OCI-LY3 (cell line): ENCODE results near the gene PTPRD.
"Not testable (repeated sequence)": the region's sequence is repeated elsewhere in the genome, so short reads cannot be mapped to it uniquely, and the experiment has no call there.

Source experiments
- H2AFZ ChIP-seq: fragments of 200-600, 300-600 bp; shearing (Covaris generic); 2 replicates; pipeline ENCODE4 v1.6.0; 2014; ENCODE audit warnings: antibody characterized with exemption, low read depth, low read length
- H3K27ac ChIP-seq: fragments of 200-600, 300-600 bp; sonication (generic); 2 replicates; pipeline ENCODE4 v1.5.1; 2014; ENCODE audit warnings: mild to moderate bottlenecking, low read length, moderate library complexity, mixed read lengths
- H3K27me3 ChIP-seq: fragments of 200-600, 300-600 bp; sonication (generic); 2 replicates; pipeline ENCODE4 v1.6.1; 2014; ENCODE audit warnings: low read depth, low read length, mixed read lengths
- H3K36me3 ChIP-seq: fragments of 200-600, 300-600 bp; sonication (generic); replicated peaks from 2 replicates; pipeline ENCODE3; 2014; ENCODE audit warnings: low read depth, low read length, mixed read lengths
- H3K4me1 ChIP-seq: fragments of 300-600, 200-600 bp; sonication (generic); 2 replicates; pipeline ENCODE4 v1.6.1; 2014; ENCODE audit warnings: low read length, mixed read lengths
- H3K4me2 ChIP-seq: fragments of 200-600, 300-600 bp; sonication (generic); 2 replicates; pipeline ENCODE4 v1.6.1; 2014; ENCODE audit warnings: low read length, mixed read lengths
- H3K4me3 ChIP-seq: fragments of 300-600, 200-600 bp; sonication (generic); 2 replicates; pipeline ENCODE4 v1.5.1; 2014; ENCODE audit warnings: antibody characterized with exemption, mild to moderate bottlenecking, low read length, moderate library complexity
- H3K79me2 ChIP-seq: fragments of 300-600, 200-600 bp; shearing (Covaris generic); 2 replicates; pipeline ENCODE4 v1.6.1; 2014; ENCODE audit warnings: mild to moderate bottlenecking, low read length, mixed read lengths
- H3K9ac ChIP-seq: fragments of 300-600, 200-600 bp; shearing (Covaris generic); 2 replicates; pipeline ENCODE4 v1.6.0; 2014; ENCODE audit warnings: mild to moderate bottlenecking, low read length, moderate library complexity
- H3K9me3 ChIP-seq: fragments of 200-600, 300-600 bp; shearing (Covaris generic); 2 replicates; pipeline ENCODE4 v1.6.1; 2014; ENCODE audit warnings: low read length, mixed read lengths; ENCODE audit not compliant: insufficient read depth
- H4K20me1 ChIP-seq: fragments of 200-600, 300-600 bp; sonication (generic); 2 replicates; pipeline ENCODE4 v1.6.1; 2016; ENCODE audit warnings: low read length, mixed read lengths; ENCODE audit not compliant: insufficient read depth
- EZH2phosphoT487 ChIP-seq: fragments of 200-600 bp; shearing (Covaris generic); IDR thresholded peaks from 2 replicates; pipeline ENCODE4 v1.6.1; 2018; ENCODE audit warnings: antibody characterized with exemption, mixed run types, low read depth
- TF ChIP-seq, protein P1 (sequence below): fragments of 200-600, 300-600 bp; sonication (generic); IDR thresholded peaks from 2 replicates; pipeline ENCODE4 v1.5.1; 2014; ENCODE audit warnings: antibody characterized with exemption, low read length, low read depth

PTPRD gene

DNA sequence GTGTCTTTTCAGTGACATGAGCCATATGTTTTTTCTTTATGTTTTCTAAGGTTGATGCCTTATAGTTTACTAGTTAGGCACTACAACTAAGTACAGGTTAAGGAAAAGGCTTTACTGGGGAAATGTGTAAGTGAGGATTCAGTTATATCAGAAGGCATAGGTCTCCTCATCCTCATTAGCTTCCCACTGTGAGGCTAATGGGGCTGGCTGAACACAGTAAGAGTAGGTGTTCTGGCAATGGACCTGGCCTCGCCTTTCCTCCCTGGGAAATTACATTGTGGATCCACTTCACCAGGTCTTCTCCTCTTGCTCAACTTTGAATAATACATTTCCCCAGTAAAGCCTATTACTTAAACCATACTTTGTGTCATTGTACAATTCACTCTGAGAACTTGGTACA, 225.5 kb downstream of the PTPRD start:
- H3K9ac ChIP-seq: no peak overlapping the region
- H3K4me3 ChIP-seq: no peak overlapping the region
- no peaks in the 10 kb centered on the region for H4K20me1 ChIP-seq

DNA sequence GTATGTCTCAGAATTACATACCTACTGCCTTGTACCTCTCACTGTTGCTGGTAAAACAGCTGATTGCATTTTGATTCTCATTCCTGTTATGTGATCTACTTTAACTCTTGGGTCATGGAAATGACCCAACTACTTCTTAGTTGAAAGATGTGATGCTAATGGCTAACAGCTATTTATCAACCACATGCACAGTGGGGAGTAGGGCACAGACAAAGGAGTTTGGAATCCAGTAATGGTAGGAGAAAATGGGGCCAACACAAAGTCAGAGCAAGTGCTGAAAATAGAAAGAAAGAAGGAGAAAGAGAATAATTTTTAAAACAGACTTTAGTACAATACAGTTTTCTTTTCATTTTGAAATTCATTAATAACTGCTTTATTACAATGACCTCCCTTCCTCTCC, 241.0 kb downstream of the PTPRD start:
- Histone ChIP-seq H3K27me3 (no peaks in the 10 kb centered on the region), H3K36me3 (no peaks in the 10 kb centered on the region), H3K9me3 (no peaks in the 10 kb centered on the region), H3K4me3 (no peak overlapping the region), H4K20me1 (no peaks in the 10 kb centered on the region), H3K4me1 (no peaks in the 10 kb centered on the region), H2AFZ (no peak overlapping the region), H3K9ac (no peak overlapping the region), H3K4me2 (no peak overlapping the region), H3K79me2 (no peaks in the 10 kb centered on the region), H3K27ac (no peak overlapping the region)
- TF ChIP-seq, protein P1, sequence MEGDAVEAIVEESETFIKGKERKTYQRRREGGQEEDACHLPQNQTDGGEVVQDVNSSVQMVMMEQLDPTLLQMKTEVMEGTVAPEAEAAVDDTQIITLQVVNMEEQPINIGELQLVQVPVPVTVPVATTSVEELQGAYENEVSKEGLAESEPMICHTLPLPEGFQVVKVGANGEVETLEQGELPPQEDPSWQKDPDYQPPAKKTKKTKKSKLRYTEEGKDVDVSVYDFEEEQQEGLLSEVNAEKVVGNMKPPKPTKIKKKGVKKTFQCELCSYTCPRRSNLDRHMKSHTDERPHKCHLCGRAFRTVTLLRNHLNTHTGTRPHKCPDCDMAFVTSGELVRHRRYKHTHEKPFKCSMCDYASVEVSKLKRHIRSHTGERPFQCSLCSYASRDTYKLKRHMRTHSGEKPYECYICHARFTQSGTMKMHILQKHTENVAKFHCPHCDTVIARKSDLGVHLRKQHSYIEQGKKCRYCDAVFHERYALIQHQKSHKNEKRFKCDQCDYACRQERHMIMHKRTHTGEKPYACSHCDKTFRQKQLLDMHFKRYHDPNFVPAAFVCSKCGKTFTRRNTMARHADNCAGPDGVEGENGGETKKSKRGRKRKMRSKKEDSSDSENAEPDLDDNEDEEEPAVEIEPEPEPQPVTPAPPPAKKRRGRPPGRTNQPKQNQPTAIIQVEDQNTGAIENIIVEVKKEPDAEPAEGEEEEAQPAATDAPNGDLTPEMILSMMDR: no peak
- TF ChIP-seq EZH2phosphoT487: no peak

More for the DNA sequence above, 225.5 kb downstream of the PTPRD start:
- no peaks in the 10 kb centered on the region for H3K79me2 ChIP-seq
- no peaks in the 10 kb centered on the region for H3K27me3 ChIP-seq
- no peak overlapping the region for H2AFZ ChIP-seq
- H3K9me3 ChIP-seq: no peaks in the 10 kb centered on the region
- no peaks in the 10 kb centered on the region for H3K36me3 ChIP-seq
- no peak for TF ChIP-seq EZH2phosphoT487
- TF ChIP-seq, protein P1: no peak
- H3K27ac ChIP-seq: no peak overlapping the region
- H3K4me1 ChIP-seq: no peaks in the 10 kb centered on the region
- H3K4me2 ChIP-seq: no peak overlapping the region

DNA sequence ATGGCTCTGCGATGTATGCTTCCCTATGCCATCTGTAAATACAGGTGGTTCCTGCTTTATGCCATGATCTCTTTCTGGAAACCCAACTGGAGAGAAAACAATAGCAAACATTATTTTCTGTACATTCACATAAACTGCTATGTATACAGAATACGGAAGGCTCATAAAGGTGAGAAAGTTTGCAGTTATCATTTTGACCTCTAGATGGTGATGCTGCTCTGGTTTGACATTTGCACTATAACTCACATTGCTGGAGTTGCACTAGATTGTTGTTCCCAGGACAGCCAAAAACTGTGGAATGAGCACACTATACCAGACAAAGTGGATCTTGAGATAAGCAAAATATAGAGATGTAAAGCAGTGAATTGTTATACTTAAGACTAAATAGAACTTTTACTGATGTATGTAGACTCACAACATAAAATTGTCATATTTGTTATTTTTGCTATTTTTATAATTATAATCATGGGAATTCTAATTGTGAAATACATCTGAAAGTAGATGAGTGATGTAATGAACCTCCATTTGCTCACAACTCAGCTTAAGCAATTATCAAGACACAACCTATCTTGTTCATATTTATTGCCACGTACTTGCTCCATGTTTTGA, 246.5 kb downstream of the PTPRD start:
- H3K4me2 ChIP-seq: peak overlapping the region; percentile 34
- no peaks in the 10 kb centered on the region for H3K79me2 ChIP-seq
- no peak for TF ChIP-seq EZH2phosphoT487
- TF ChIP-seq, protein P1: peak; percentile 84
- no peaks in the 10 kb centered on the region for H3K9me3 ChIP-seq
- no peak overlapping the region for H3K9ac ChIP-seq
- H2AFZ ChIP-seq: no peak overlapping the region
- no peaks in the 10 kb centered on the region for H3K27me3 ChIP-seq
- H3K4me1 ChIP-seq: no peaks in the 10 kb centered on the region
- H3K4me3 ChIP-seq: no peak overlapping the region
- H3K36me3 ChIP-seq: no peaks in the 10 kb centered on the region
- no peaks in the 10 kb centered on the region for H4K20me1 ChIP-seq
- H3K27ac ChIP-seq: no peak overlapping the region

DNA sequence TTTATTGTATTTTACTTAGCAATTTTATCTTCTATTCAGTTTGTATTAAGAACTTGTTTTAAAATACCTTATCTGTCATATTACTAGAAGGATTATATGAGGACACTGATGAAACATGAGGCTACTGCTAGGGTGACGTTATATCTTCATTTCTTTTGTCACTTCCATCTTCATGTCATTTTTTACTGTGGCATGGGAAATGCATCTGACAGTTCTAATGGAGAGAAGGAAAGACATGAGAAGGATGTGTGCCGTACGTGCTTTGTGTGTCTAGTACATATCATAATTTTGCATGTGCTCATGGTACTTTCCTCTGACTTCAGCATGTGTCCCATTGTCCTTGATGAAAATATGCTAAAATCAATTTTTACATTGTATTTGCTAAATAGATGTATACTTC, 258.2 kb downstream of the PTPRD start:
- TF ChIP-seq EZH2phosphoT487: no peak
- TF ChIP-seq, protein P1: no peak
- no peaks in the 10 kb centered on the region for H3K27me3 ChIP-seq
- no peak overlapping the region for H3K4me2 ChIP-seq
- H3K9ac ChIP-seq: no peak overlapping the region
- H3K79me2 ChIP-seq: no peaks in the 10 kb centered on the region
- H3K4me1 ChIP-seq: no peaks in the 10 kb centered on the region
- no peaks in the 10 kb centered on the region for H3K9me3 ChIP-seq
- H3K4me3 ChIP-seq: no peak overlapping the region
- no peak overlapping the region for H2AFZ ChIP-seq
- no peak overlapping the region for H3K27ac ChIP-seq
- H4K20me1 ChIP-seq: no peaks in the 10 kb centered on the region
- no peaks in the 10 kb centered on the region for H3K36me3 ChIP-seq

DNA sequence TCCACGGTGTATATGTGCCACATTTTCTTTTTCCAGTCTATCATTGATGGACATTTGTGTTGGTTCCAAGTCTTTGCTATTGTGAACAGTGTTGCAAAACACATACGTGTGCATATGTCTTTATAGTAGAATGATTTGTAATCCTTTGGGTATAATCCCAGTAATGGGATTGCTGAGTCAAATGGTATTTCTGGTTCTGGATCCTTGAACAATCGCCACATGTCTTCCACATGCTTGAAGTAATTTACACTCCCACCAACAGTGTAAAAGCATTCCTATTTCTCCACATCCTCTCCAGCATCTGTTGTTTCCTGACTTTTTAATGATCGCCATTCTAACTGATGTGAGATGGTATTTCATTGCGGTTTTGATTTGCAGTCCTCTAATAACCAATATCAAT, 267.2 kb downstream of the PTPRD start:
- H3K36me3 ChIP-seq, H3K4me1 ChIP-seq, H3K79me2 ChIP-seq, H2AFZ ChIP-seq, H4K20me1 ChIP-seq, H3K4me3 ChIP-seq, H3K27ac ChIP-seq, H3K9me3 ChIP-seq, H3K4me2 ChIP-seq, H3K9ac ChIP-seq, H3K27me3 ChIP-seq: not testable (repeated sequence)
